D341Med (cell line): Measurements from ENCODE around the gene DUS2.
"Not testable (repeated sequence)": the region's sequence is repeated elsewhere in the genome, so short reads cannot be mapped to it uniquely, and the experiment has no call there.

Source experiments
- DNase-seq: peaks from one replicate; pipeline ENCODE4 v3.0.0; 2012; ENCODE audit warnings: low spot score

The DUS2 gene

DNA sequence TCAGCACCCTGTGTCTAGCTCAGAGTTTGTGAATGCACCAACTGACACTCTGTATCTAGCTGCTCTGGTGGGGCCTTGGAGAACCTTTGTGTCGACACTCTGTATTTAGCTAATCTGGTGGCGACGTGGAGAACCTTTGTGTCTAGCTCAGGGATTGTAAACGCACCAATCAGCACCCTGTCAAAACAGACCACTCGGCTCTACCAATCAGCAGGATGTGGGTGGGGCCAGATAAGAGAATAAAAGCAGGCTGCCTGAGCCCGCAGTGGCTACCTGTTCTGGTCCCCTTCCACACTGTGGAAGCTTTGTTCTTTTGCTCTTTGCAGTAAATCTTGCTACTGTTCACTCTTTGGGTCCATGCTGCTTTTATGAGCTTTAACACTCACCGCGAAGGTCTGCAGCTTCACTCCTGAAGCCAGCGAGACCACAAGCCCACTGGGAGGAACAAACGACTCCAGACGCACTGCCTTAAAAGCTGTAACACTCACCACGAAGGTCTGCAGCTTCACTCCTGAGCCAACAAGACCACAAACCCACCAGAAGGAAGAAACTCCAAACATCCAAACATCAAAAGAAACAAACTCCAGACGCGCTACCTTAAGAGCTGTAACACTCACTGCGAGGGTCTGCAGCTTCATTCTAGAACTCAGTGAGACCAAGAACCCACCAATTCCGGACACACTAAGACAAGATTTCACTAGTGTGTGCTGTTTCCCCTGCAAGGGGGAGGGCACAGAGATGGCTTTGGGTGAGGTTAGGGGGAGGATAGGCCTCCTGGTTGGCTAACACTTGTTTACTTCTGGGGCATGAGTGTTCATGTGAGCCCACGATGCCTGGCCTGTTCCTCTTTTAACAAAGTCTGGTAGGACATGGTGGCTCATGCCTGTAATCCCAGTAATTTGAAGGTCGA, 24.1 kb upstream of the DUS2 start, which contains the start of gene DPEP2:
DPEP2 (minus strand) TSS at position 706 of the 910 bp plus-strand sequence. CDS start 6,272 bp downstream, outside the sequence.
- not testable (repeated sequence) for DNase-seq

DNA sequence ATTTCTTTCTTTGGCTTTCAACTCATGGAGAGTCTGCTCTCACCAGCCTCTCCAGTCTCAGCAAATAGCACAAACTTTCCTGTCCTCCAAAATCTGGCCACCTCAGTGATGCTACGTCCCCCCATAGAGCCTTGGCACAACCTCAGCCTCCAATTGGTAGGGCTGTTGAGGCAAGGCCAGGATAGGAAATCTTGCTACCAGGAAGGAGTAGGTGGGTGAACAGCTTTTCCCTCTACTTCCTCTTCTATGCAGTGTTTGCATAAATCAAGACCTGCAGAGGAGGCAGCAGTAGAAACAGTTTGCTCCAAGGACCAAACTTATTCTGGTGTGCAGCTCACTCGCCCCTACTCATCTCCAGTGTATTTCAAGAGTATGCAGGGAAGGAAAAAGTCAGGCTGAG, 23.1 kb upstream of the DUS2 start:
- DNase-seq: no peak

DNA sequence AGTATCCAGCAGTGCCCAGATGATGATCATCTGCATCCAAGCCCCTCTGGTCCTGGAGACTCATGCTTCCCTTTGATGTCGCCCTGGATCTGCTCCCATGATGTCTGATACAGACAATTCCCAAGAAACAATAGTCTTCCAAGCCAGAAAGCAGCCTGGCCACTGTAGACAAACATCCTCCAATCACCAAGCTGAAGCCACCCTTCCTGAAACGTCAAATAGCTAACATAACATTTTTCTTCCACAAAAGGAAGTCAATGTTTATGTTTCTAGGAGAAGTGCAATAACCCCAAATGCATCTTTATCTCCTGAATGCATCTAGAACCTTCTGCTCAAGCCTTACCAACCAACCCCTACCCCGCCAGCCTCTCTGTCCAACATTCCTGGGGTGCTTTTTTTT, 22.6 kb upstream of the DUS2 start:
- no peak for DNase-seq

DNA sequence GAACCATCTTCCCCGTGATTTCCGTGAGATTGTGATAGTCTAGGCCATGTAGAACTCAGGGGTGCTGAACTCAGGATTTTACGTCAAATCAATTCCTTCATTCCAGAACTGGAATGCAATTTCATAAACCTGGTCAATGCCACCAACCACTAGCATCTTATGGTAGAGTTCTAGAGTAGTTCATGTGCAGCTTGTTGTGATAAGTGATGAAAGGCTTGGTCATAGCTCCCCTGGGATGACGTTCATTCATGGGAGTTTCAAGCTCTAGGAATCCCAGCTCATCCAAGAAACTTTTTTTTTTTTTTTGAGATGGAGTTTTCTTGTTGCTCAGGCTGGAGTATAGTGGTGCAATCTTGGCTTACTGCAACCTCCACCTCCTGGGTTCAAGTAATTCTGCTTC, 20.1 kb upstream of the DUS2 start:
- no peak for DNase-seq

- no peak for DNase-seq
These were observed 17.9 kb upstream of the DUS2 start for GRCh38 chr16:68005211-68005610.

GRCh38 chr16:68005786-68006286, 17.2 kb upstream of the DUS2 start:
- DNase-seq: no peak

DNA sequence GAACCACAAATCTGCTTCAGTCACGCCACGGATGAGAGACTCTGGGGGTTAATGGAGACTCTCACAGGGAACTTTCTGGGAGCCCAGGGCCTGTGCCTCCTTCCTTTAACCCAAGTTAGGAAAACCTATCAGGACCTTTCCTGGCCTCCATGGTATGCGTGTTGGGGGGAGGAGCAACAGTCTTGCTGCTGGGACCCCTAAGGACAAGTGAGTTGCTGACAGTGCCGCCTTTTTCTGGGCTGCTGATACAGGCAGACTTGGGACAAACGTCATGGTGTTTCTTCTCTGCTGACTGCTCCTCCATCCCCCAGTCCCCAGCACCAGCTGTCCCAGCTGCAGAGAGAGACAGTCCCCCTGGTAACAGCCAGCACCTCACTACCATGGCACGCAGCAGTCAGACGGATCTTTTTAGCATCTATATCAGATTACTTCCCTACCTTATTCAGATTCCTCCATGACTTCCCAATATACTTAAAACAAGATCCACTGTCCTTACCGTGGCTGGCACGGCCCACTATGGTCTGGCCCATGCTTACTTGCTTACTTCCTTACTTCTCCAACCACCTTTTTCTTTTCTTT, 13.8 kb upstream of the DUS2 start:
- peak; percentile 17 for DNase-seq

GRCh38 chr16:68009872-68010271, 13.2 kb upstream of the DUS2 start:
- not testable (repeated sequence) for DNase-seq

DNA sequence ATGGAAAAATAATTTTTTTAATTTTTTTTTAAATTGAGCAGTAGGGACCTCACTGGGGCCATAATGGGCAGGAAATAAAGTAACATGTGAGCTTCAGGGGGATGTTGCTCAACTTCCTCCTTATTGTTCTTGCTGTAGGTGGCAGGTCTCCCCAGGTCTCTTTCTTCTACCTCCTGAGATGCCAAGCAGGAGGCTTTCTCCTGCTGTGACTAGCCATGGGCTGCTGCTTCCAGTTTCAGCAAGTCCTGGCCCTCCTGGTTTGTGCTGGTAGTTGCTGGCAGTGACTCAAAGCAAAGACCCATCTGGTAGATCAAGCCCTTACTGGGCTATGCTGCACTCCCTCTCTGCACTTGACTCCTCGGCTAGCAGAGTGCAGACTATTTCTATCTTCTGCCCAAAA, 9.6 kb upstream of the DUS2 start:
- peak; percentile 17 for DNase-seq

DNA sequence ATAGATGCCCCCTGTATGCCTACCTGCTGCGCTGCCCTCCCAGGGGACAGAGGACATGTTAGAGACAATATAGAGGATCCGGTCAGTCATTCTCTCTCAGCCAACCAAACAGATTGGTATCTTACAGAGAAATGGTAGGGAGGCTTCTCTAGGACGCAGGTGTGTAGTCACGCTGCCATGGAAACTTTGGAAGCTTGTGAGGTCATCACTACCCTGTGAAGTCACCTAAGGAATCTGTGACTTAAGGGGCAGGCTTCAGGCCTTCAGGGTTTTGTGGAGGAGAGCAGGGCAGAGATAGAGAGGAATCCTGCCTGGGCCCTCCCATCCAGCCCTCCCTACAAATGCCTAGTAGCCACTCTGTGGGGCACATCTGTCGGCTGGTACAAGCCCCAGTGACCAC, 7.4 kb upstream of the DUS2 start, which contains the start of gene DPEP2NB:
DPEP2NB (minus strand) TSS at position 231 of the 400 bp plus-strand sequence; CDS start at position 90, 141 bp downstream.
- DNase-seq: peak; percentile 3

- no peak for DNase-seq
These were observed 3.9 kb upstream of the DUS2 start for GRCh38 chr16:68019167-68019680.

GRCh38 chr16:68021490-68021889, 1.6 kb upstream of the DUS2 start:
- no peak for DNase-seq

- DNase-seq: no peak
These were observed 781 bp upstream of the DUS2 start for GRCh38 chr16:68022278-68022727.

DNA sequence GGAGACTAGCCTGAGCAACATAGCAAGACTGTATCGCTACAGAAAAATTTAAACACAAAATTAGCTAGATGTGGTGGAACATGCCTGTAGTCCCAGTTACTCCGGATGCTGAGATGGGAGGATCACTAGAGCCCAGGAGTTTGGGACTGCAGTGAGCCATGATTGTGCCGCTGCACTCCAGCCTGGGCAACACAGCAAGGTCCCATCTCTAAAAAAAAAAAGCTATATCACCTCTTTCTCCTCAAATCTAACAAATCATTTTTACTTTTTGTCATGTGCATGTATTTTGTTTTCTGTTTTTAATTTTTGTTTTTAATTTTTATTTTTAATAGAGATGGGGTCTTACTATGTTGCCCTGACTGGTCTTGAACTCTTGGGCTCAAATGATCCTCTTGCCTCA, 5.9 kb downstream of the DUS2 start:
- DNase-seq: no peak

DNA sequence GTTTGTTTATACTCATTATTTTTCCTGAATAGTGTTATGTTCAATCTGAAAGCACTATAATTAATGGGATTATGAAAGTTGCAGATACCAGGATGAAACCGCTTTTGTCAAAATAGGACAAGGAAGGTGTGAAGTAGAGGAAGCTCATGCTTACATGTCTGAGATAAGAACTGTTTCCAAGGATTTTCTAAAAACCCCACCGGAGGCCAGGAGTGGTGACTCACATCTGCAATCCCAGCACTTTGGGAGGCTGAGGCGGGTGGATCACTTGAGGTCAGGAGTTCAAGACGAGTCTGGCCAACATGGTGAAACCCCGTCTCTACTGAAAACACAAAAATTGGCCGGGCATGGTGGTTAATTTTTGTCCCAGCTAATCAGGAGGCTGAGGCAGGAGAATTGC, 7.0 kb downstream of the DUS2 start:
- DNase-seq: not testable (repeated sequence)

GRCh38 chr16:68031951-68032350, 8.9 kb downstream of the DUS2 start:
- DNase-seq: no peak

DNA sequence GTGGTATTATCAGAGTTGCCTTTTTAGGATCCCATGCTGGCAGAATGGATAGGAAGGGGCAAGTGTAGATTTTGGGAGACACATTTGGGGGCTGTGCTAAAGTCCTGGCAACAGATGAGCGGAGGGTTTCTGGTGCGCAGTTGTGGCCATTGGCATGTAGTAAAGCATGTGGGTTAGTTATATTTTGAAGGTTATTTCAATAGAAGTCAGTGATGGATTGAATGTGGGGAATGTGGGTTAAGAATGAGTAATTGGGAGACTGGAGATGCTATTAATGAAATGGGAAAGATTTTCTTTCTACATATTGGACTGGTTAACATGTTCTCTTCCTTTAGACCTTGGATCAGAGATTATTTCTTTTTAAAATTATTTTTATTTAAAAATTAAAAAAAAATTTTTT, 10.0 kb downstream of the DUS2 start:
- DNase-seq: no peak

DNA sequence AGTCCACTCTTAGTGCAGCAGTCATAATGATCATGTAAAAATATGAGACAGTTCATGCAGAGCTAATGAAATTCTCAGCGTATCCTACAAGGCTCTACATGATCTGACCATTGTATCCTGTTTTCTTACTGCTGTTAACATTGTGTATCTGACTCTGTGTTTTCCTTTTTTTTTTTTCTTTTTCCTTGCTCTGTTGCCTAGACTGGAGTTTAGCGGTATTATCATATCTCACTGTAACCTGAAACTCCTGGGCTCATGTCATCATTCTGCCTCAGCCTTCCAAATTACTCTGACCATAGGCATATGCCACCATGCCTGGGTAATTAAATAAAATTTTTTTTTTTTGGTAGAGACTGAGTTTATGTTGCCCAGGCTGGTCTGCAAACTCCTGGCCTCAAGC, 12.1 kb downstream of the DUS2 start:
- DNase-seq: no peak

- DNase-seq: no peak
These were observed 14.9 kb downstream of the DUS2 start for GRCh38 chr16:68037841-68038597.

DNA sequence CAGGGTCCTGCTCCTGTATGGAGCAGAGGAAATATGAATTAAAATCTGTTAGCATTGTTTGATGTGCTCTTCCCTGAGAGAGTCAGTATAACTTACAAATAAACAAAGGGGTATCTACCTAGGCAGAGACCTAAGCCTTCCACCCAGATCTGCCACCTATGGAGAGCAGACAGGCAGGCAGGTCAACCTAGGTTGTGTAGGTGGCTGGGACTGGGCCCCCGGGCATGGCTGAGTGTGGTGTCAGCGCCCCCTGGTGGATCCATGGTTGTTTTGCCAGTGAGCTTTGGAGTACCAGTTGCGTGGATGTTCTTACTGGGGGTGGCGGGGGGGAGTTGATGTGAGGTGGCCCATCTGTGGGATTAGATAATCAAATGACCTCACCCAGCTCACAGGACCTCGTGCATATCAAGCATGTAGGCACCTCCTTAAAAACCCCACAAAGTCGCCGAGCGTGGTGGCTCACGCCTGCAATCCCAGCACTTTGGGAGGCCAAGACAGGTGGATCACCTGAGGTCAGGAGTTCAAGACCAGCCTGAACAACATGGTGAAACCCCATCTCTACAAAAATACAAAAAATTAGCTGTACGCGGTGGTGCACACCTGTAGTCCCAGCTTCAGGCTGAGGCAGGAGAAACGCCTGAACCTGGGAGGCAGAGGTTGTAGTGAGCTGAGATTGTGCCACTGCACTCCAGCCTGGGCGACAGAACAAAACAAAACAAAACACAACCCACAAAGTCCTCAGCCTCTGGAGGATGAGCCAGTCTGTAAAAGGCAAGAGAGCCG, 17.6 kb downstream of the DUS2 start:
- peak; percentile 86 for DNase-seq

DNA sequence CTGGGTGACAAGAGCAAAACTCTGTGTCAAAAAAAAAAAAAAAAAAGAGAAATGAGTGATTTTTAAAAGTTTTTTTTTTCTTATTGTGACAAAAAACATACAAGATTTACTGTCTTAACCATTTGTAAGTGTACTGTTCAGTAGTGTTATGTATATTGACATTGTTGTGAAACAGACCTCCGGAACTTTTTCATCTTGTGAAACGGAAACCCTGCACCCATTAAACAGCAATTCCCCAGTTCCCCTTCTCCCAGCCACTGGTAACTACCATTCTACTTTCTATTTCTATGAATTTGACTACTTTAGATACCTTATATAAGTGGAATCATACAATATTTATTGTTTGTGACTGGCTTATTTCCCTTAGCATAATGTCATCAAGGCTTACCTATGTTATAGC, 18.7 kb downstream of the DUS2 start:
- DNase-seq: no peak
